HG02678 (cell line): ENCODE data around the gene SSU72.
"Not testable (repeated sequence)": the region's sequence is repeated elsewhere in the genome, so short reads cannot be mapped to it uniquely, and the experiment has no call there.

Source experiments
- ATAC-seq: cut with Tn5 transposase; IDR thresholded peaks from one replicate; pipeline ENCODE4 v1.9.1; 2021; ENCODE audit warnings: mild to moderate bottlenecking, moderate library complexity; ENCODE audit not compliant: unreplicated experiment

SSU72 gene

DNA sequence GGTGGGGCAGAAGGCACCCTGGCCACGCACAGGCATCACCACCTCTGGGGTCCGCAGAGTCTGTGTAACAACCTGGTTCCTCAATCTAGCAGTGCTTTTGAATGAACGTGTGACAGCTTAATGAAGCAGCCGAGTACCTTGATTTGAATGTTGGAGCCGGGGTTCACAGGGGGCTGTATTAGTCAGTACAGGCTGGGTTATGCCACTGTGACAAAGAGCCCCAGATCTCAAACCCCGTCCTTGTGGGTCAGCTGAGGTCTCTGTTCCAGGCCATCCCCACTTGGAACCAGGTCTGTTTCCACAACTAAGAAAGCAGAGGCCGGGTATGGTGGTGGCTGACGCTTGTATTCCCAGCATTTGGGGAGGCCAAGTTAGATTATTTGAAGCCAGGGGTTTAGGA lies 44.7 kb downstream of the SSU72 start:
- no peak for ATAC-seq

DNA sequence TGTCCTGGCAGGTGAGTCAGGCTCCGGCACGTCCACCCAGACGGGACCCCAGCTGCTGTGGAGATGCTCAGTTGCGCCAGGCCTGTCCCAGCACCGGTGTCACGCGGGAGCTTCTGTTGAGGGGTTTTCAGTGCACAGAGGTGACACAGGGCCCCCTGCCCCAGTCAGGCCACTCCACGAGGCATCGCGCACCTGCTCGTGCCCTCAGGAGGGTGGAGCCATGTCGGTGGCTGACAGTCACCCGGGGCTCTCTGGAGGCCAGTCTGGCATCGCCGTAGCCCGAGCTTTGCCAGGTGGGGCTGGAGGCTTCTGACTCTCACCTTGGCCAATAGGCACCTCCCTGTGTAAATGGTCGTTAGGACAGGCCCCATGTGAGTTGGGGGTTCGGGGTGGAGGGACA lies 45.3 kb downstream of the SSU72 start:
- ATAC-seq: no peak

DNA sequence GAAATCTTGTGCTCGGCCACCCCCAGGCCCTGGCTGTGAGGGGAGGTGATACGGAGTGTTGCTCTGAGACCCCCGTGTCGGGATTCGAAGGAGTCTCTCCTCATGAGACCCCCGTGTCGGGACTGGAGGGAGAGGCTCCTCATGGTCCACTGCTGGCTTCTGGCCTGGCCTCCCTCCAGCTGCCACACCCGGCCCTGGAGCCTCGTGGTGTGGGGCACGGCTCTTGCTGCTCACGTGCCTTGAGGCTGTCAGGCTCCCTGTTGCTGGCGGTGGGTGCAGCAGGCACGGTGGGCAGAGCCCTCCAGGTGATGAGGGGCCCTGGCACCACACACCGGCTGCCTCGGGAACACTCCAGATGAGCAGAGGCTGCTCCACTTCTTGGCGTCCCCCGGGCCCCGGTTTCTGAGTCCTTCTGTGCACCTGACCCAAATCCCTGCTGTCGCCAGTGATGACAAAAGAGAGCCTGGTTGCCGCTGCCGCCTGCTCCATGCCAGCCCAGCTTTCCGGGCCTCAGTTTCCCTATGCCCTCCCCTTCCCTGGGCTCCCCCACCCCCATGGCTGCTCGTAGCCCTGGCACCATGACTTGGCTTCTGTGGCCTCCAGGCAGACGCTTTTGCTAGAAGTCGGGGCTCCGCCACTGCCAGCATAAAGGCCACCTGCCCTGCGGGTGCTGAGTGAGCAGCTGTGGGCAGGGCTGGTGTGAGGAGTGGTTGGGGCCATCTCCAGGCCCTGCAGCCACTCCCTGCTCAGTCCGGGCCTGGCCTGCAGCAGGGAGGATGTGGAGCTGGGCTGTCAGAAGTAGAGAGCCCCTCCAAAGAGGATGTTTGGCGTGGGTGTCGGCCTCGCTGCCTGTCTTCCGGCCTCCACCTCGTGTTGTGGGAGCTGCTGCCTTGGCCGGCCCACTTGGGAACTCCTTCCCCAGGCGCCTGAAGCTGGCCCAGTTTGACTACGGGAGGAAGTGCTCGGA lies 46.1 kb downstream of the SSU72 start:
- no peak for ATAC-seq

DNA sequence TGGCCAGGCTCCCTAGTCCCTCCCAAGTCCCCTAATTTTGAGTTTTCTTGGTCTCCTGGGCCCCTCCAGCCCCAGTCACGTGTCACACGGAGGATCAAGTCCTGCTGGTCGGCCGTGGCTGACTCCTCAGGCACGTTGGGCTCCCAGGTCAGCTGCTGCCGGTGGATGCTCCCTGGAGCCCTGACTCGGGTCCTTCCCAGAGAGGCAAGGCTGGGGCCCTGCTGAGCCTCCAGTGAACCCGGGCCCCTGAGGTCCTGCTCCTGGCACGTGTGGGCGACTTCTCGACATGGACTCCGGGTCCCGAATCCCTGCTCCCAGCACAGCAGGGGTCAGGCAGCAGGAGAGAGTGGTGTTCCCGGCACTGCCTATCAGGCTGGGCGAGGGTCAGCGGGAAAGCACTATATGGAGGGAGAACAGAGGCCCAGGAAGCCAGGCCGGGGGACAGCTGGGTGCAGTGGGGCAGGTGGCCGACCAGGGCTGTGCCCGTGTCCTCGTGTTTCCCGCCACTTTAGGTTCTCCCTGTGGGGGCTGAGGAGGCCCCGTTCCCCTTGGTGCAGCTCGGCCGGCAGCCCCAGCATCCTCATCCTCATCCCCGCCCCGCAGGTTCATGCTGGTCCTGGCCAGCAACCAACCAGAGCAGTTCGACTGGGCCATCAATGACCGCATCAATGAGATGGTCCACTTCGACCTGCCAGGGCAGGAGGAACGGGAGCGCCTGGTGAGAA lies 47.4 kb downstream of the SSU72 start:
- no peak for ATAC-seq

DNA sequence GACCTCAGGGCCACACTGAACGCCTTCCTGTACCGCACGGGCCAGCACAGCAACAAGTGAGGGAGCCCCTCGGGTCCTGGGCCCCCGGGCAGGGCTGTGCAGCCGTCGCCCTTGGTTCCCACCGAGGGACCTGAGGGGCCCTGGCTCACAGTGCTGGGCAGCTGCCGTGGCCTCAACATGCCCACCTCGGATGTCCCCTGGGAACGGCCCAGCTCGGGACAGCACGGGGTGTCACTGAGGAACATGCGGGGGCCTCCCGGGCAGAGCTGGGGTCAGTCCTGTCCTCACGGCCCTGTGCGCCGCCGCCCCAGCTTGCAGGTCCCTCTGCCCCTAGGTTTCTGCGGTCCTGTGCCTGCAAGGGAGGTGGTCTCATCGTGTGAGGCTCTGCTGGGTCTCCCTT lies 48.2 kb downstream of the SSU72 start:
- not testable (repeated sequence) for ATAC-seq

DNA sequence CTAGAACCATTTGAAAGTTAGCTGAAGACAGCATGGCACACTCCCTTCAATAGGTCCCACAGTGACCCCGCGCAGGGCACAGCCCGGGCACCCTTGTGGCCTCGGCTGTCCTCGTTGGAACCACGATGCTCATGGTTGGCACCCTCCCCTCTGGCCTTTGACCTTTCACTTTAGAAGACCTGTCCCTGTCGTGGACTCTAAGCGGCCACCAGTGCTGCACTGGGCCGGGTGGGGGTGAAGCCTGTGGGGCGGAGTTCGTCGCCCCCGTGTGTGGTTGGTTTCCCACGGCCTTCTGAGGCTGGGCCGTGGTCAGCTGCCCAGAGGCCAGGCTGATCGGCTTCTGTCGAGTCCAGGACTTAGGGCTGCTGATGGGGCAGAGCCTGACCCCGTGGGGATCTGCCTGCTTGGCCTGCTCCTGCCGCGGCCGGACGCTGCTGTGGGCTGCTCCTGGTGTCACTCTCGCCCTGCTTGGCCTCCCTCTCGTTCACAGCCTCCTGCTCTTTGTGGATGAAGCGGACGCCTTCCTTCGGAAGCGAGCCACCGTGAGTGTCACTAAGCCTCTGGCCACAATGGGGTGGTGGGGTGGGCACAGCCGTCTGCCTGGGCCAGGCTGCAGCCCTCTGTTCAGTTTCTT lies 49.8 kb downstream of the SSU72 start:
- ATAC-seq: not testable (repeated sequence)

DNA sequence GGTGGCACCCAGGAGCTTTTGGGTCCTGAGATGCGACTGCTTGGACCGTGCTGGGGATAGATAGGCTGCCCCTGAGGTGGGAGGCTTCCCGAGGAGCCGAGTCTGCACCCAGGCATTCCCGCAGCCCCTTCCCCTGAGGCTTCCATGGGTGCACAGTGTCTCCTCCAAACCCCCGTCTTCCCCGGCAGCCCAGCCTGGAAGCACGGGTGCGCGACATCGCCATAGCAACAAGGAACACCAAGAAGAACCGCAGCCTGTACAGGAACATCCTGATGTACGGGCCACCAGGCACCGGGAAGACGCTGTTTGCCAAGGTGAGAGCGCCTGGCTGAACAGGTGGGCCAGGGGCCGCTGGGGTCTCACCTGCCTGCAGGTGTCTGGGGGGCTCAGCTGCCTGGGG lies 51.0 kb downstream of the SSU72 start:
- not testable (repeated sequence) for ATAC-seq

DNA sequence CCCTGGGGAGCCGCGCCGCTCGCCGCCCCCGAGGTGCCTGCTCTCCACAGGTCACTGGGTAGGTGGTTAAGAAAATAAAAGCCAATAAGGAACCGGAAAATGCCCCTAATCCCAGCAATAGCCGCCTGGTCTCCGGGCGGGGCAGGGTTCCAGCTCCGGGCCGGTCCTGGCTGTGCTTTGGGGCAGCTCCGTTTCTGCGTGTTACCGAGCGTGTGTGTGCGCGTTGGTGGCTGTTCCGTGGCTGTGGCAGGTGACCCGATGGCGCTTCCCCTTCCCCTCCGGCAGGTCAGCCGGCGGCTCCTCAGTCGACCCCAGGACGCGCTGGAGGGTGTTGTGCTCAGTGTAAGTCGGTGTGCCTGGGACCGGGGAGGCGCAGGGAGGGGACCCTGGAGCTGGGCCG lies 51.4 kb downstream of the SSU72 start:
- not testable (repeated sequence) for ATAC-seq

DNA sequence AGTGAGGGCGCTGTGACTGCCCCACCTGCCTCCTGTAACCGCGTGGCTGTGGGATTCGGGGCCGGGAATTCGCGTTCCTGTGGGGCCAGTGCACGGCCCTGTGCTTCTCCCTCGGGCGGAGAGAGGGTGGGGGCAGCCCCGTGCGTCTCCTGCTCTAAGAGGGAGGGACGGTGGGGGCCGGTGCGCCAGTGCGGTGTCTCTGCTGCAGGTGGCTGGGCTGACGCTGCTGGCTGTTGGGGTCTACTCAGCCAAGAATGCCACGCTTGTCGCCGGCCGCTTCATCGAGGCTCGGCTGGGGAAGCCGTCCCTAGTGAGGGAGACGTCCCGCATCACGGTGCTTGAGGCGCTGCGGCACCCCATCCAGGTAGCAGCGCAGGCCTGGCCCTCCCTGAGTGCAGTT lies 52.1 kb downstream of the SSU72 start:
- not testable (repeated sequence) for ATAC-seq

DNA sequence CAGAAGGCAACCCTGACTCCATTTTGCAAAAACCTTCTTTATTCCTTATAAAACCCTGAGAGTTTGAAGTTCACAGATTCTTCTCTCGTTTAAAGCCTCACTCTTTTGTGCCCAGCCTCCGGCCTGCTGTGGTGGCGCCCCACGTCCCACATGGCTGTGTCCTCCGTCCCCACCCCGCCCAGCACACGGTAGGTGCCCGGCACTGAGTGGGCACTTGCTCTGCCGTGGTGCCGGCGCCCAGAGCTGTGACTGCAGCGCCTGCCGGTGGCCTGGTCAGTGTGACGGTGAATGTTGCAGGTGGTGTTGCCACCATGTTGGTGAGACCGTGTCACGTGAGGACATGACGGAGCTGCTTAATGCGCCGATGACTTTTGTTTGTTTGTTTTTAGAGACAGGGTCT lies 53.3 kb downstream of the SSU72 start:
- no peak for ATAC-seq

DNA sequence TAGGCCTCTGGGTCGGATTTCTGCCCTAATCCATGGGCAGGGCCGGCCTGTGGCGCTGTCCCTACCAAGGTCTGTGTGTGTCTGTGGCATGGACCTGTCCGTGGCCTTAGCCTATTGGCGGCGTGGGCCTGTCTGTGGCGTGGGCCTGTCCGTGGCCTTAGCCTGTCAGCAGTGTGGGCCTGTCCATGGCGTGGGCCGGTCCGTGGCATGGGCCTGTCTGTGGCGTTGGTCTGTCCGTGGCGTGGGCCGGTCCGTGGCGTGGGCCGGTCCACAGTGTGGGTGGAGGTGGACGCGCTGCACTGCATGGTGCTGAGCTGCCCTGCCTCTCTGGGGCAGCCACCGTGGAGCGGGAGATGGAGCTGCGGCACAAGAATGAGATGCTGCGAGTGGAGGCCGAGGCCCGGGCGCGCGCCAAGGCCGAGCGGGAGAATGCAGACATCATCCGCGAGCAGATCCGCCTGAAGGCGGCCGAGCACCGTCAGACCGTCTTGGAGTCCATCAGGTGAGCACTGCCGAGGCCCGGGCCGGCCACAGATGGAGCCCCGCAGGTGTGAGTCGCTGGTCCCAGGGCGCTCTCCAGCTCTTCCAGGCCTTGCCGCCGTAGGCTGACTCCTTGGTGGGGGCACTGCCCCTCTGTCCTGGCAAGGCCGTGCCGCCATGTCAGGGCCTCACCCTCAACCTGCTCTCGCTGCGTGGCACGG lies 54.7 kb downstream of the SSU72 start:
- not testable (repeated sequence) for ATAC-seq

DNA sequence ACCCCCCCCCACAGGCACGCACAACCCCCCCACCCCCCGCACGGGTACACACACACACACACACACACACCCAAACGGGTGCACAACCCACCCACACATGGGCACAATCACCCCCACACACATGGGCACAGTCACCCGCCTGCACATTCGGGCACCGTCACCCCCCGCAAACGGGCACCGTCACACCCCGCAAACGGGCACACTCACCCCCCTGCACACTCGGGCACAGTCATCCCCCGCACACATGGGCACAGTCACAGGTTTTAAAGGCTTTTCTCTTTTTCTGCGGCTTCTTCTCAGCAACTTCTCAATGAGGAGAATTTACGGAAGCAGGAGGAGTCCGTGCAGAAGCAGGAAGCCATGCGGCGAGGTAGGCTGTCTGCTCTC lies 56.0 kb downstream of the SSU72 start:
- not testable (repeated sequence) for ATAC-seq

DNA sequence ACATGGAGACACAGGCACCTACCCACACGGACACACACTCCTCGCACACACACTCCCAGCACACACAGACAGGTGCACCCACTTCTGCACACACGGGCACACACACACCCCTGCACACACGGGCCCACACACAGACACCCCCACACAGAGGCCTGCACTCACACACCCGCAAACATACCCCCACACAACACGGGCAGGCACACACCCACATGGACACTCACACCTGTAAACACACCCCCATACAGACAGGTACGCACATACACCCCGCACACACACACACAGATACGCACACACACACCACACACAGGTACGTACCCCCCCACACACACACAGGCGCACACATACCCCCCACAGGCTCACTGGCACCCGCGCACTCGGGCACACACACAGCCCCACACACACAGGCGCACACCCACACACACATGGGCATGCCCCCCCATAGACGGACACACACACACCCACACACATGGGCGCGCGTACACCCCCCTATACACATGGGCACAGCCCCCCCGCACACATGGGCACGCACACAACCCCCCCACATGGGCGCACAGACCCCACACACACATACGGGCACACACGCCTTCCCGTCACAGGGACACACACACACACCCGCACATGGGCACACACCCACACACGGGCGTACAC lies 56.6 kb downstream of the SSU72 start:
- no peak for ATAC-seq

DNA sequence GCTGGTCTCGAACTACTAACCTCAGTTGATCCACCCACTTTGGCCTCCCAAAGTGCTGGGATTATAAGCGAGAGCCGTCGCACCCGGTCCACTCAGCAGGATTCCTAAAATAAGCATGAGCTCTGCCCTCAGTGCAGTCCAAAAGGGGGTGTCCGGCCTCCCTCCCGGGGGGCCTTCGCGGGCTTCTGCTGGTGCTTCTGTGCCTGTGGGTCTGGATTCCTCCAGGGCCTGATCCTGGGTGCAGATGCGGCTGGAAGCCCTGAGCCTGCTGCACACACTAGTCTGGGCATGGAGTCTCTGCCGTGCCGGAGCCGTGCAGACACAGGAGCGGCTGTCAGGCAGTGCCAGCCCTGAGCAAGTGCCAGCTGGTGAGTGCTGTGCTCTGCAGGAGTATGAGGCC lies 57.7 kb downstream of the SSU72 start:
- ATAC-seq: not testable (repeated sequence)

DNA sequence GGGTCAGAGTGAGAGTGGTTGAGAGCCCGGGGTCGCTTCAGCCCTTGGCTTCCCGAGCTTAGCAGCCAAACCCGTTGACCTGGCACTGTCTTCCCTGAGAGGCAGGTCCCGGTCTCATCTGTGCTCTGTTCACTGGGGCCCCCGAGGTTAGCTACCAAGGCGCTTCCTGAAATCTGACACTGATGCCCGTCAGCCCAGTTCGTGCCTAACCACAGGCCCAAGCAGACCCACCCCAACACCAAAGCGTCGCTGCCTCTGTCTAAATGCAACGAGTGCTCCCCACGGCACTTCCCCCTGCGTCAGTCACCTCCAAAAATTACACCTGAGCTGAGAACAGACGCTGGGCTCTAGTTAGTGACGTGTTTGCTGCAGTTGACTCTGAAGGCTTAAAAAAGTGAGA lies 60.3 kb downstream of the SSU72 start:
- ATAC-seq: not testable (repeated sequence)

DNA sequence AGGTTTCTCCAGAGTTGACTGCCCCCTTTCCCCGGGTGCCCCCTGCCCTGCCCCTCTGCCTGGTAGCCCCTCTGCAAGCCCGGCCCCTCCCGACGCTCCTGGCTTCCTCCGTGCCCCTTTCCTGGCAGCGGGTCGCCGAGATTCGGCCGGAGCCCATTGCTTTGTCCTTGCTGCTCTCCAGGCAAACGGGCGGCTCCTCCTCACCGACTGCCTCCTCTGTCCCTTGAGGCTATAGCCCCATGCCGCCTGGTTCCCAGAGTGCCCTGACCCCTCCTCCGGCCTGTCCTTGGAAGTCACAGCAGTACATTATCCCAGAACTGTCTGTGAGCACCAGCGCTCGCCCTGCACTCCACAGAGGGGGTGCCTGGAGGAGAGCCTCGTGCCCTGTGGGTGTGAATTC lies 61.0 kb downstream of the SSU72 start:
- not testable (repeated sequence) for ATAC-seq

DNA sequence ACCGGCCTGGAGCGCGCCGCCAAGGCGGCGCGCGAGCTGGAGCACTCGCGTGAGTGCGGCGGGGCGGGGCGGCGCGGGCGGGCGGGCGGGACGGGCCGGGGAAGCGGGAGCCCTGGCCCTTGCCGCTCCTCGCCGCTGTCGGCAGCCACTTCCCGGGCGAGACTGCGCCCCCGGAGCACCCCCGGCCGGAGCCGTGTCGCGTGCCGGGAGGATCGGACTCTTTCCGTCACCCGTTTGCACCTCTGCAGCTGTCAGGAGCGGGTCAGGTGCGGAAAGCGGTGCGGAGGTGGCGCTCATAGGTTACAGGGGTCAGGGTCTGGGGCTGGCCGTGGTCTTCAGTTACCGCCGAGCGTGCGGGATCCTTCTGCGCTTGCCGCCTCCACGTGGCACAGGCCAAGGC lies 62.2 kb downstream of the SSU72 start:
- ATAC-seq: peak; percentile 8

DNA sequence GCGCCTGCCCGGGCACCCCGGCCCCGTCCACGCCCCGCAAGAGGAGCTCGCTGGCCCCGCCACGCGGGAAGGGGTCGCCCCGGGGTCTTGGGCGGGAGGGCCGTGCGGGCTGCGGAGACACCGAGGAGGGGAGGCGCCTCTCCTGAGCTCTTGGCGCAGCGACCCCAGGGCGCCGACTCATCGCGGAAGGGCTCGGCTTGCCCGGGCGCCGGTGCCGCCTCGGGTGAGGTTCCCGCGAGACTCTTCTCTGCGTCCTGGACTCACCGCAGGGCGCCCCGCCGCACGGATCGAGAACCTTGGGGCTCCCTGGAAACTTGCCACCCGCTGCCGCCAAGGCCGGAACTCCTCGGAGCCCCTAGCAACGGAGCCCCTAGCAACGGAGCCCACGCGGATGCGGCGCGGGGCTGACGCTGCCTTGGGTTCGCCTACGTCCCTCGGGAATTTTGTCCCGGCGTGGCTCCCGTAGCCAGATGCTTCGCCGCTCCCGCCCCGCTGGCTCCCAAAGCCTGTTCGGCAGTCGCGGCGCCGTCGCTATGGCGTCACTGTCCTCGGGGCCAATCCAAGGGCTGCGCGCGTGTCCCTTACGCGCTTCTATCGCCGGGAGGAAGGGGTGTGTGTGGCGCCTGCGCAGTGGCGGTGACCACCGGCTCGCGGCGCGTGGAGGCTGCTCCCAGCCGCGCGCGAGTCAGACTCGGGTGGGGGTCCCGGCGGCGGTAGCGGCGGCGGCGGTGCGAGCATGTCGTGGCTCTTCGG lies 63.0 kb downstream of the SSU72 start, which contains the start of gene ATAD3A:
Gene ATAD3A (plus strand): TSS at position 630 of the 753 bp plus-strand sequence. CDS start 107 bp downstream, at position 737.
- peak; percentile 91 for ATAC-seq

DNA sequence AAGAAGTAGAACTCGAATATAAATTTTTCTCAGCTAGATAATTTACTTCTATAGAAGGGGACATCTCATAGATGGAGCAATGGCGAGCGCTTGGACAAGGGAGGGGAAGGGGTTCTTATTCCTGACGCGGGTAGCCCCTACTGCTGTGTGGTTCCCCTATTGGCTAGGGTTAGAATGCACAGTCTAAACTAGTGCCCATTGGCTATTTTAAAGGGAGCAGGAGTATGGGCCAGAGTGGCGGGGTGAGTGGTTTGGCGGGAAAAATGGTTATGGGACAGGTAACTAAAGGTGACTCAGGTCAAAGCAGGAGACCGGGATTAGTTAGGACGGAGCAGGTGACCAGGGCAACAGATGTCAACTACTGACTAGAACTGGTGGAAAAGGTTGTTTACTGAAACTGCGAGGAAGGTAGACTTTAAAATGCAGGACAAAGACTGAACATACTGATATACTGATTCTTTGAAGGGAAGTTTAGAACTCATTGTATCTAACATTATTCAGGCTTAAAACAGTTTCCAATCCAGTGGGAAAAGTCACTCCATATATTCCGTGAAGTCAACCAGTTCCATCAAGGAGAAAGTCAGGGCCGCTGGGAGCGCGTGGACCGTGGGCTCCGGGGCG lies 63.6 kb downstream of the SSU72 start:
- ATAC-seq: no peak
